PC-3 (cell line): ENCODE data around the gene PLK3. TPM values are rescaled to one million over a fixed set of nuclear protein-coding genes. Genes with fewer than 3 reads are reported as not detected.

Experiments used
- ATAC-seq: fragments of 200-7000 bp; cut with Tn5 transposase; 2 replicates; pipeline ENCODE4 v1.9.1; 2020; ENCODE audit warnings: mild to moderate bottlenecking, moderate library complexity
- BruUV-seq: library from RNA; stranded (reverse); fragments of 400-500 nt; replicated peaks from 2 replicates; lab custom pipeline; 2021; lab: Mats Ljungman, UMichigan
- CTCF ChIA-PET: fragments of 300-600 bp; sonication (Branson Sonifier 250); formaldehyde crosslinking; loops from one replicate; lab custom pipeline; 2022; ENCODE audit warnings: antibody characterized with exemption; lab: Charles Lee
- POLR2A ChIA-PET: fragments of 300-600 bp; sonication (Branson Sonifier 250); formaldehyde crosslinking; loops from one replicate; lab custom pipeline; 2022; ENCODE audit warnings: antibody characterized with exemption; ENCODE audit not compliant: unreplicated experiment; lab: Charles Lee
- DNase-seq: peaks from one replicate; pipeline ENCODE4 v3.0.0-alpha.2; 2015
- H2AFZ ChIP-seq: fragments of 300-600 bp; sonication (generic); 2 replicates; pipeline ENCODE4 v1.6.0; 2016; ENCODE audit warnings: antibody characterized with exemption, low read length
- H3F3A ChIP-seq: fragments of 300-600 bp; sonication (generic); one replicate; pipeline ENCODE4 v1.6.0; 2017; ENCODE audit warnings: antibody characterized with exemption, low read length, control low read depth, mild to moderate bottlenecking; ENCODE audit not compliant: unreplicated experiment
- H3K27ac ChIP-seq: fragments of 300-600 bp; sonication (generic); 2 replicates; pipeline ENCODE4 v1.5.1; 2016; ENCODE audit warnings: mild to moderate bottlenecking, low read length
- H3K27me3 ChIP-seq: fragments of 300-600 bp; sonication (generic); 2 replicates; pipeline ENCODE4 v1.6.1; 2016; ENCODE audit warnings: low read length, mixed read lengths
- H3K36me3 ChIP-seq: fragments of 300-600 bp; sonication (generic); 2 replicates; pipeline ENCODE4 v1.6.1; 2016; ENCODE audit warnings: low read depth, mixed run types, low read length, mixed read lengths
- H3K4me1 ChIP-seq: fragments of 300-600 bp; sonication (generic); 2 replicates; pipeline ENCODE4 v1.5.1; 2016; ENCODE audit warnings: low read length; ENCODE audit not compliant: insufficient read depth
- H3K4me2 ChIP-seq: fragments of 300-600 bp; sonication (generic); 2 replicates; pipeline ENCODE4 v1.6.0; 2016; ENCODE audit warnings: low read length
- H3K4me3 ChIP-seq: fragments of 300-600 bp; sonication (generic); 2 replicates; pipeline ENCODE4 v1.5.1; 2016; ENCODE audit warnings: mild to moderate bottlenecking, low read length, mixed read lengths
- H3K79me2 ChIP-seq: fragments of 300-600 bp; sonication (generic); 2 replicates; pipeline ENCODE4 v1.6.1; 2017; ENCODE audit warnings: low read length, mixed read lengths
- H3K9ac ChIP-seq: fragments of 300-600 bp; sonication (generic); 2 replicates; pipeline ENCODE4 v1.6.0; 2016; ENCODE audit warnings: mild to moderate bottlenecking, low read length
- H3K9me2 ChIP-seq: fragments of 300-600 bp; sonication (generic); replicated peaks from 2 replicates; pipeline ENCODE4 v1.6.1; 2016; ENCODE audit warnings: mixed run types, low read length, mixed read lengths
- H3K9me3 ChIP-seq: fragments of 300-600 bp; sonication (generic); 2 replicates; pipeline ENCODE4 v1.6.1; 2016; ENCODE audit warnings: low read length, mixed read lengths
- H4K20me1 ChIP-seq: fragments of 300-600 bp; sonication (generic); 2 replicates; pipeline ENCODE4 v1.6.1; 2016; ENCODE audit warnings: low read length, mixed read lengths
- CTCF ChIP-seq: fragments of 300-600 bp; sonication (generic); conservative IDR thresholded peaks from 2 replicates; pipeline ENCODE4 v1.5.1; 2017; ENCODE audit warnings: antibody characterized with exemption, low read depth, mild to moderate bottlenecking, low read length
- EZH2 ChIP-seq: fragments of 300-600 bp; sonication (generic); IDR thresholded peaks from one replicate; pipeline ENCODE4 v1.6.1; 2017; ENCODE audit warnings: antibody characterized with exemption, mild to moderate bottlenecking, low read length; ENCODE audit not compliant: unreplicated experiment
- EZH2phosphoT487 ChIP-seq: fragments of 300-600 bp; sonication (generic); IDR thresholded peaks from 2 replicates; pipeline ENCODE4 v1.6.1; 2018; ENCODE audit warnings: mild to moderate bottlenecking, antibody characterized with exemption, low read length, borderline replicate concordance
- intact Hi-C: fragments of 100-400 bp; cut with micrococcal nuclease; formaldehyde crosslinking; loops from 2 replicates; pipeline ENCODE4 v1.9.0; 2023
- total RNA-seq: library from RNA; depleted of rRNA; stranded (reverse); fragments of >200 nt; gene quantifications from 2 replicates; pipeline ENCODE4 v1.2.3, GENCODE V29; 2014

The PLK3 gene
- total RNA-seq, 1 experiment from 2014 or later, result 44.0 TPM

DNA sequence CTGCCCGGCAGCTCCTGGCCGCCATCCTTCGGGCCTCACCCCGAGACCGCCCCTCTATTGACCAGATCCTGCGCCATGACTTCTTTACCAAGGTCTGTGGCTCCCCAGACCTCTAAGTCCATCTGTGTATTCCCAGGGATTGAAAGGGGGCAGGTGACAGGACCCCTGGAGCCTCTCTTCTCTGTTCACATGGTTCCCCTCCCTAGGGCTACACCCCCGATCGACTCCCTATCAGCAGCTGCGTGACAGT, 2.8 kb downstream of the PLK3 start:
- CTCF ChIA-PET, result no interaction called here
- no peak overlapping the region for H3K27ac ChIP-seq
- peaks cover 34% of the 10 kb centered on the region for H3K4me1 ChIP-seq

DNA sequence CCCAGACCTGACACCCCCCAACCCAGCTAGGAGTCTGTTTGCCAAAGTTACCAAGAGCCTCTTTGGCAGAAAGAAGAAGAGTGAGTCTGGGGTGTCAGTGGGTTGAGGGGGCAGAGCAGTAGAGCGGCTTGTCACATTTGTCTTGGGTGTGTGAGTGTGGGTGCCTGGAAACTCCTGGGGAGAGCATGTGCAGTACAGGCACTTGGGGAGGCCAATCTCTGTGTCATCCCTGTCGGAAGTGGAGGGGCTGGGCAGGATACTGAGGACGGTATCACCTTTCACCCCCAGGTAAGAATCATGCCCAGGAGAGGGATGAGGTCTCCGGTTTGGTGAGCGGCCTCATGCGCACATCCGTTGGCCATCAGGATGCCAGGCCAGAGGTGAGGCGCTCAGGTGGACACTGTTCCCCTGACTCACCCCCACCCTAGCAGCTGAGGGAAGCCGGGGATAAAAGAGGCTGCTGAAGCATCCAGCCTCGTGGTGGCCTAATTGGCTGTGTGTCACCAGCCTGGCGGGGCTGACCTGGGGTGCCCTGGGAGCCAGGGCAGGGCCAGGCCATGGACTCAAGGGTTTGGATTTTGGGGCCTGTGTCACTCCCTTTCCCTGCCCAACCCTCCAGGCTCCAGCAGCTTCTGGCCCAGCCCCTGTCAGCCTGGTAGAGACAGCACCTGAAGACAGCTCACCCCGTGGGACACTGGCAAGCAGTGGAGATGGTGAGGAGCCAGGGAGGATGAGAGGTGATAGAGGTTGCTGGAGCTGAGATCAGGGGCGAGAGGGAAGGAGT, 3.3 kb downstream of the PLK3 start:
- H2AFZ ChIP-seq, result no peak overlapping the region
- H3K9ac ChIP-seq, result no peak overlapping the region
- no peaks in the 10 kb centered on the region for H3K27me3 ChIP-seq
- intact Hi-C loops, result no loop called here
- peaks cover 12% of the 10 kb centered on the region for H4K20me1 ChIP-seq
- no peak overlapping the region for H3K4me3 ChIP-seq
- H3K4me1 ChIP-seq, result peaks cover 39% of the 10 kb centered on the region
- no peaks in the 10 kb centered on the region for H3K9me2 ChIP-seq
- no peak overlapping the region for H3K4me2 ChIP-seq
- H3K27ac ChIP-seq, result no peak overlapping the region
- CTCF ChIA-PET, result no interaction called here
- TF ChIP-seq EZH2, result no peak
- BruUV-seq, result no TSS peak
- peaks cover 7% of the 10 kb centered on the region; the same call in 1 of the 2 replicates for H3K36me3 ChIP-seq
- ATAC-seq, result no peak
- peaks cover 5% of the 10 kb centered on the region for H3F3A ChIP-seq
- no peaks in the 10 kb centered on the region for H3K9me3 ChIP-seq
- POLR2A ChIA-PET, result no interaction called here
- peaks cover 22% of the 10 kb centered on the region for H3K79me2 ChIP-seq
- no peak for DNase-seq

More for the DNA sequence above, 2.8 kb downstream of the PLK3 start:
- intact Hi-C loops, result no loop called here
- no peaks in the 10 kb centered on the region for H3K27me3 ChIP-seq
- H3K9me2 ChIP-seq, result no peaks in the 10 kb centered on the region
- POLR2A ChIA-PET, result no interaction called here
- no TSS peak for BruUV-seq
- peaks cover 22% of the 10 kb centered on the region for H3K79me2 ChIP-seq
- H3K4me2 ChIP-seq, result no peak overlapping the region
- H3K9ac ChIP-seq, result no peak overlapping the region
- DNase-seq (no peak), ATAC-seq (no peak)
- TF ChIP-seq CTCF (no peak), EZH2 (no peak), EZH2phosphoT487 (no peak)
- H3K9me3 ChIP-seq, result no peaks in the 10 kb centered on the region
- H2AFZ ChIP-seq, result no peak overlapping the region
- no peak overlapping the region for H3K4me3 ChIP-seq
- peaks cover 12% of the 10 kb centered on the region for H4K20me1 ChIP-seq
- peaks cover 5% of the 10 kb centered on the region for H3F3A ChIP-seq
- H3K36me3 ChIP-seq, result peaks cover 7% of the 10 kb centered on the region; the same call in 1 of the 2 replicates

DNA sequence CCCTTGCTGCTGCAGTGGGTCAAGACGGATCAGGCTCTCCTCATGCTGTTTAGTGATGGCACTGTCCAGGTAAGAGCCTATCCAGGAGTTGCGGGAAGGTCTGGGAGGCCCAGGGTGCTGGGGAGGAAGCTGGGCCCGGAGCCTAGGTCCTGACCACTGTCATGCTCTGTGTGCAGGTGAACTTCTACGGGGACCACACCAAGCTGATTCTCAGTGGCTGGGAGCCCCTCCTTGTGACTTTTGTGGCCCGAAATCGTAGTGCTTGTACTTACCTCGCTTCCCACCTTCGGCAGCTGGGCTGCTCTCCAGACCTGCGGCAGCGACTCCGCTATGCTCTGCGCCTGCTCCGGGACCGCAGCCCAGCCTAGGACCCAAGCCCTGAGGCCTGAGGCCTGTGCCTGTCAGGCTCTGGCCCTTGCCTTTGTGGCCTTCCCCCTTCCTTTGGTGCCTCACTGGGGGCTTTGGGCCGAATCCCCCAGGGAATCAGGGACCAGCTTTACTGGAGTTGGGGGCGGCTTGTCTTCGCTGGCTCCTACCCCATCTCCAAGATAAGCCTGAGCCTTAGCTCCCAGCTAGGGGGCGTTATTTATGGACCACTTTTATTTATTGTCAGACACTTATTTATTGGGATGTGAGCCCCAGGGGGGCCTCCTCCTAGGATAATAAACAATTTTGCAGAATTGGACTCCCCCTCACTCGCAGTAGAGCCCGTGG, 5.3 kb downstream of the PLK3 start:
- H2AFZ ChIP-seq, result no peak overlapping the region
- no peak overlapping the region for H3K4me3 ChIP-seq
- H3K9me3 ChIP-seq, result no peaks in the 10 kb centered on the region
- no peaks in the 10 kb centered on the region for H3K27me3 ChIP-seq
- peaks cover 12% of the 10 kb centered on the region for H4K20me1 ChIP-seq
- no peak overlapping the region for H3K9ac ChIP-seq
- ChIA-PET POLR2A (interaction anchor here (0.6 kb wide), 1 partner anchor 165 kb away, joined by 3 read pairs; no protein-coding TSS in a partner anchor), CTCF (no interaction called here)
- H3K36me3 ChIP-seq, result peaks cover 7% of the 10 kb centered on the region; the same call in 1 of the 2 replicates
- DNase-seq (no peak), ATAC-seq (no peak)
- H3K4me1 ChIP-seq, result peaks cover 50% of the 10 kb centered on the region
- intact Hi-C loops, result no loop called here
- peaks cover 20% of the 10 kb centered on the region for H3K79me2 ChIP-seq
- H3F3A ChIP-seq, result peaks cover 5% of the 10 kb centered on the region
- H3K4me2 ChIP-seq, result no peak overlapping the region
- H3K27ac ChIP-seq, result no peak overlapping the region
- TF ChIP-seq EZH2phosphoT487, result no peak
- TF ChIP-seq EZH2, result no peak
- peak; percentile 22; the same call in 1 of the 2 replicates for TF ChIP-seq CTCF
- no peaks in the 10 kb centered on the region for H3K9me2 ChIP-seq
- no TSS peak for BruUV-seq
